ENCODE results near the gene SLC23A1.

The SLC23A1 gene

DNA sequence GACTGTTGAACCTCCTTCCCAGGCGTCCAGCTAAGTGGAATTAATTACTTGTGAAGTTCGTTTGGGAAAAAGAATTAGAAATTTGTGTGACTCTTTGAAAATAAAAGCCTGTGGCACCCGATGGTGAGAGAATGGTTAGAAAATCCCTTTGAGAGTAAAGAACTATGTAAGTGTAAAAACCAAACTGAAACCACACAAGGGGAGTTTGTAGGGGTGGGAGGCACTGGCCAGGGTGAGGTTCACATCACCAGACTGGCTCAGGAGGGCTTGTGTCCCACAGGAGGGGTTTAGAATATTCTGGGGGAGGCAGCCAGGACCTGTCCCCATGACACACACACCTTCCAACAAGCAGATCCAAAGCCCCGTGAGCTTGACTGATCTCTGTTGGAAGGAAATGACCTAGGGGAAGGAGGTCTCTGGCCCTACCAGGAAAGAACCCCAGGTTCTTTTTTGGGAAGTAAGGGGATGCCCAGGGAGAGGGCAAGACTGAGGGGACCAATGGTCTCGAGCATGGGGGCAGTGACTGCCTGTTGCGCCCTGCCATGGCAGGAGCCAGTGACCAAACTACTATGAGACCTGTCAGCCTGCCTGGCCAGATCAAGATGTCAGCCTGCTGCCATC, 16.5 kb upstream of the SLC23A1 start:
- Histone ChIP-seq H3K4me3 (no peak overlapping the region), H3K27ac (no peak overlapping the region)
- DNase-seq (ENCODE audit: low spot score) = no peak
- no peak for TF ChIP-seq CTCF (IDR thresholded peaks at IDR 0.05)

GRCh38 chr5:139397921-139398320, 14.8 kb upstream of the SLC23A1 start:
- DNase-seq (ENCODE audit: low spot score) = no peak
- Histone ChIP-seq H3K4me3 (no peak overlapping the region), H3K27ac (no peak overlapping the region)
- TF ChIP-seq CTCF (IDR thresholded peaks at IDR 0.05) = no peak

DNA sequence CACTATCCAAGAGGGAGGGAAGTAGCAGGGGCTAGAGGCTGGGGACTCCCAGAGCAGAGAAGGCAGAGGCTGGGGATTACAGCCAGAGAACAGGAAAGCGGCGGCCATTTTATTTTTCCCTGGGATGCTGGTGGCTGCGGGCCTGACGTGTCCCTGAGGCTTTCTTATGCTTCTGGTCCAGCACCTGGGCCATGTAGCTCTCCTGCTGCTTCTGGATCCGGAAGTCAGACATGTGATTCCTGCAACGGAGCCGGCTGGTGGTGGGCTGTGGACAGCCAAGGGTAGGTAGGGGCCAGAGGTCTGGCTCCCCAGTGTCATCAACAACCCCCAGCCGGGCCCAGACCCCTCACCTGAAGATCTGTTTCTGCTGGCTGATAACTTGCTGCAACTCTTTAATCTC, 13.6 kb upstream of the SLC23A1 start:
- no peak for DNase-seq (ENCODE audit: low spot score)
- Histone ChIP-seq H3K4me3 (no peak overlapping the region), H3K27ac (no peak overlapping the region)
- no peak for TF ChIP-seq CTCF (IDR thresholded peaks at IDR 0.05)

DNA sequence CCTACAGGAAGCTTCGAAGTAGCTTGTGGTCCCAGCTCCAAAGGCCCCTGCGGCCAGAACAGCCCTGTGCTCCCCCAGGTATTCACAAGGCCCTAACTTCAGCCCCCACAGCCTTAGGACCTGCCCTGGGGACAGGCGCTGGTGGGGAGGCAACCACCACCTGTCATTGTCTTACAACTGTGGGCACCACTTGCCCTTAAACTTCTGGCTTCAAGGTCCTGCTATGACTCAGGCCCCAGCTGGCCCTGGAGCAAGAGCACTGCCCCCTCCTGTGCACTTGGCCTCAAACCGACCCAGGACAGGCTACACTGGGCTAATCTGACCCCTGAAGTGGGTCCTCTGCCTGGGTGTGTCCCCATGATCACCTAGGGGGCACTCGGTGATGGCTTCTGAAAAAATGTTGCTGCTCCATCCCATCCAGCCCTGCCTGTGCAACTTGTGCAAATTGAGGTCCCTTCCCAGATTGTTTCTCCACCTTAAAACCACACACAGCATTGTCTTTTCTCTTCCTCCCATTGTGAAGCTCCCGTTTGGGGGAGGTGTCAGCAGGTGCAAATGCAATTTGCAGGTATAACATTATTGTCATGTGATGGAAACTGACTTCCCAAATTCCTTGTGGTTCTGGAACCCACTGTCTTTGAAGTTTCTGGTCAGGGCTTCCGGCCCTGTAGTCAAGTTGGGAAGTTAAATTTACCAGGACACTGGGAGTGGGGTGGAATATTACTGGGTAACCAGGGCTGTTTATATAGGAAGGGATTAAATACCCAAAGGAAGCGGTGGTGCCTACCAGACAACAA, 12.9 kb upstream of the SLC23A1 start:
- H3K27ac ChIP-seq = no peak overlapping the region
- no peak for TF ChIP-seq CTCF (IDR thresholded peaks at IDR 0.05)
- no peak overlapping the region for H3K4me3 ChIP-seq
- DNase-seq (ENCODE audit: low spot score) = no peak

DNA sequence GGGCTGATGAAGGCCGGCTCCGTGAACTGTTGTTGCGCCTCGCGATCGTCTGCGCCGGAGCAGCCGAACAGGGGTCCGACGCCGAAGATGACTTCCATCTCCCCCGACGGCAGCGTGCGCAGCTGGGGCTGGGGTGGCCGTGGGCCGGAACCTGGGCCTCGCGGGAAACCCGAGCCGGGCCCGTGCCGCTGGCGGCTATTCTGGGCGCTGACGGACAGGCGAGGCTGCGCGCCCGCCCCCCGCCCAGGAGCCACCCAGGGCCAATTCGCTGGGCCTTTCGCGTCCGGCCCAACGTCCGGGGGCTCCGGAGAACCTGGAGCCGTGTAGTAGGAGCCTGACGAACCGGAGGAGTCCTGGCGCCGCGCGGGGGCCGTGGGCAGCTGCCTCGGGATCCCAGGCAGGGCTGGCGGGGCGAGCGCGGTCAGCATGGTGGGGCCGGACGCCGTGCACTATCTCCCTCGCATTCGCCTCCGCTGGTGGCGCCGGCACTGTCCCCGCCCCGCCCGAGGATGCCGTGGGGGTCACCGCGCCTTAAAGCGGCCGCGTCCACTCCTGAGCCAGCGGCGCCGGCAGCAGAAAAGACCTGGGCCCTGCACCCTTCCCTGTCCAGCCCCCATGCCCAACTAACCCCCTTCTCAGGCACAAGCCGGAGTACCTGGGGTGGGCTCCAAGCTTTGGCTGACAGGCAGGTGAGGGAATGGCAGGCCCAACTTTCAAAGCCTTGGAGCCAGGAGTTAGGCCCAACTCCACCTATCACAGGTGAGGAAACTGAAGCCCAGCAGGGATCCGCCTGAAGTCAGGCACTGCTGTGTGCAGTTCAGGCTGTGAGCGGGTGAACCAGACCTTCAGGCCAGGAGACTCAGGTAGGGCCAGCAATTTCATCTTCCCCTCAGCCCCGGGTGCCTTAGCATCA, 11.8 kb upstream of the SLC23A1 start, which contains the start of gene PROB1:
Gene PROB1, minus strand, starts transcription at position 451 of the 913 bp plus-strand sequence. Its CDS starts 23 bp downstream, at position 428.
- Histone ChIP-seq H3K4me3 (peak within 1 kb of the TSS; percentile 75), H3K27ac (peak within 1 kb of the TSS; percentile 40 to 86)
- no peak for TF ChIP-seq CTCF (IDR thresholded peaks at IDR 0.05)
- DNase-seq (ENCODE audit: low spot score) = no peak

DNA sequence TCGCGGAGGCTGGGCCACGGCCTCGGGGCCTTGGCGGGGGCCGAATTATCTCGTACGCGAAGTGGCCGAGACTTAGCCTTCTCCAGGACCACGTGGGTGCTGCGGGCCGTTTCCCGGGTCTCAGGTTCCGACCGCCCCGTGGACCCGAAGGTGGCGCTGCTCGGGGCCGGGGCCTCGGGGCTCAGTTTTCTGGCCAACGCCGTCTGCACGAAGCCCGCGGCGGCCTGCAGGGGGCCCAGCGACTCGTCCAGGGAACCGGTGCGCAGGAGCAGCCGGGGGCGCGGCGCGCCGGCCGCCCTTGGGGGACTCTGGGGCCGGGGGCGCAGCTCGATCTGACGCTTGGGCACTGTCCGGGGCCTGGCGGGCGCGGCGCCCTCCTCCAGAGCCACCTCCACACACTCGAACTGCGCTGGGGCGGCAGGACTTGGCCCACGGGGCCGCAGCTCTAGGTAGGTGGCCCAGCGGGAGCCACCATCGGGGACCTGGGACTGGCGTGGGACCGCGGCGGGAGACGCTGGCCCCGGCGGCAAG, 11.1 kb upstream of the SLC23A1 start:
- peak; percentile 20 for TF ChIP-seq CTCF (IDR thresholded peaks at IDR 0.05)
- Histone ChIP-seq H3K27ac (peak overlapping the region; percentile 40 to 86), H3K4me3 (peak overlapping the region; percentile 75)
- DNase-seq (ENCODE audit: low spot score) = no peak

Data from coronary artery (tissue), 2 donors.